Inflammatory macrophage (primary cell): ENCODE data around the gene SLC52A1.
A peak's percentile ranks its signal among the peaks of the same experiment; 100 is the strongest.

ENCODE experiments used
- DNase-seq, 2 donors: peaks; one replicate each; pipeline ENCODE4 v3.0.0-alpha.2; 2020 to 2022

Gene SLC52A1

GRCh38 chr17:4986951-4987766, 48.1 kb downstream of the SLC52A1 start, which contains the start of gene CAMTA2:
TSS of gene CAMTA2 (minus strand) at chr17:4987675. CDS start at chr17:4986222, 1,453 bp downstream.
- peak; percentile 79 to 81 for DNase-seq

GRCh38 chr17:4986403-4986802, 48.8 kb downstream of the SLC52A1 start:
- DNase-seq, result peak in 1 of 2 donors; percentile 24
